ENCODE results near the gene MTX1. TPM values are rescaled to one million over a fixed set of nuclear protein-coding genes. Genes with fewer than 3 reads are reported as not detected.
"Not testable (repeated sequence)": the region's sequence is repeated elsewhere in the genome, so short reads cannot be mapped to it uniquely, and the experiment has no call there.

Gene MTX1
- total and polyA plus RNA-seq, 9 donors, result 15.6 to 35.4 (median 27.7) TPM

GRCh38 chr1:155193275-155193990 lies 15.1 kb upstream of the MTX1 start:
- WGBS, 3 donors, result 0 to 1% (median 0%) methylated on average over 38 of the region's 38 CpGs
- no peaks in the 10 kb centered on the region for H3K36me3 ChIP-seq
- H3K27ac ChIP-seq, result peak overlapping the region; percentile 82 to 95
- H3K4me1 ChIP-seq (ENCODE audit: insufficient read depth), result peaks cover 13% of the 10 kb centered on the region
- DNase-seq, result peak; percentile 86 to 95 (median 91)
- no peaks in the 10 kb centered on the region for H3K27me3 ChIP-seq
- no peaks in the 10 kb centered on the region for H3K9me3 ChIP-seq
- intact Hi-C loops (cut with DNase I), result loop anchor here in 1 of 4 donors (5.0 kb wide), 1 partner anchor 34 kb away; no protein-coding TSS in a partner anchor
- TF ChIP-seq EP300 (IDR thresholded peaks at IDR 0.05) (peak; percentile 74), POLR2A (IDR thresholded peaks at IDR 0.05) (peak; percentile 77)
- TF ChIP-seq, protein P1, sequence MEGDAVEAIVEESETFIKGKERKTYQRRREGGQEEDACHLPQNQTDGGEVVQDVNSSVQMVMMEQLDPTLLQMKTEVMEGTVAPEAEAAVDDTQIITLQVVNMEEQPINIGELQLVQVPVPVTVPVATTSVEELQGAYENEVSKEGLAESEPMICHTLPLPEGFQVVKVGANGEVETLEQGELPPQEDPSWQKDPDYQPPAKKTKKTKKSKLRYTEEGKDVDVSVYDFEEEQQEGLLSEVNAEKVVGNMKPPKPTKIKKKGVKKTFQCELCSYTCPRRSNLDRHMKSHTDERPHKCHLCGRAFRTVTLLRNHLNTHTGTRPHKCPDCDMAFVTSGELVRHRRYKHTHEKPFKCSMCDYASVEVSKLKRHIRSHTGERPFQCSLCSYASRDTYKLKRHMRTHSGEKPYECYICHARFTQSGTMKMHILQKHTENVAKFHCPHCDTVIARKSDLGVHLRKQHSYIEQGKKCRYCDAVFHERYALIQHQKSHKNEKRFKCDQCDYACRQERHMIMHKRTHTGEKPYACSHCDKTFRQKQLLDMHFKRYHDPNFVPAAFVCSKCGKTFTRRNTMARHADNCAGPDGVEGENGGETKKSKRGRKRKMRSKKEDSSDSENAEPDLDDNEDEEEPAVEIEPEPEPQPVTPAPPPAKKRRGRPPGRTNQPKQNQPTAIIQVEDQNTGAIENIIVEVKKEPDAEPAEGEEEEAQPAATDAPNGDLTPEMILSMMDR (IDR thresholded peaks at IDR 0.05), result peak; percentile 94 to 99 (median 95)
- H3K4me3 ChIP-seq, result peak overlapping the region; percentile 45

DNA sequence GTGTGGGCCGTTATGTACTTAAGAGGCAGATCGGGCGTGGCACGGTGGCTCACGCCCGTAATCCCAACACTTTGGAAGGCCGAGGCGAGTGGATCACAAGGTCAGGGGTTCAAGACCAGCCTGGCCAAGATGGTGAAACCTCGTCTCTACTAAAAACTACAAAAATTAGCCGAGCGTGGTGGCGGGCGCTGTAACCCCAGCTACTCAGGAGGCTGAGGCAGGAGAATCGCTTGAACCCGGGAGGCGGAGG lies 14.6 kb upstream of the MTX1 start:
- Histone ChIP-seq H3K27ac (peak overlapping the region; percentile 82 to 95), H3K4me3 (peak overlapping the region; percentile 45), H3K4me1 (ENCODE audit: insufficient read depth) (peaks cover 13% of the 10 kb centered on the region)
- intact Hi-C loops (cut with DNase I), result loop anchor here in 1 of 4 donors (5.0 kb wide), 1 partner anchor 33 kb away; no protein-coding TSS in a partner anchor
- H3K9me3 ChIP-seq, H3K27me3 ChIP-seq, DNase-seq, H3K36me3 ChIP-seq: not testable (repeated sequence)
- WGBS, 3 donors, result 3% methylated on average over 16 of the region's 16 CpGs

DNA sequence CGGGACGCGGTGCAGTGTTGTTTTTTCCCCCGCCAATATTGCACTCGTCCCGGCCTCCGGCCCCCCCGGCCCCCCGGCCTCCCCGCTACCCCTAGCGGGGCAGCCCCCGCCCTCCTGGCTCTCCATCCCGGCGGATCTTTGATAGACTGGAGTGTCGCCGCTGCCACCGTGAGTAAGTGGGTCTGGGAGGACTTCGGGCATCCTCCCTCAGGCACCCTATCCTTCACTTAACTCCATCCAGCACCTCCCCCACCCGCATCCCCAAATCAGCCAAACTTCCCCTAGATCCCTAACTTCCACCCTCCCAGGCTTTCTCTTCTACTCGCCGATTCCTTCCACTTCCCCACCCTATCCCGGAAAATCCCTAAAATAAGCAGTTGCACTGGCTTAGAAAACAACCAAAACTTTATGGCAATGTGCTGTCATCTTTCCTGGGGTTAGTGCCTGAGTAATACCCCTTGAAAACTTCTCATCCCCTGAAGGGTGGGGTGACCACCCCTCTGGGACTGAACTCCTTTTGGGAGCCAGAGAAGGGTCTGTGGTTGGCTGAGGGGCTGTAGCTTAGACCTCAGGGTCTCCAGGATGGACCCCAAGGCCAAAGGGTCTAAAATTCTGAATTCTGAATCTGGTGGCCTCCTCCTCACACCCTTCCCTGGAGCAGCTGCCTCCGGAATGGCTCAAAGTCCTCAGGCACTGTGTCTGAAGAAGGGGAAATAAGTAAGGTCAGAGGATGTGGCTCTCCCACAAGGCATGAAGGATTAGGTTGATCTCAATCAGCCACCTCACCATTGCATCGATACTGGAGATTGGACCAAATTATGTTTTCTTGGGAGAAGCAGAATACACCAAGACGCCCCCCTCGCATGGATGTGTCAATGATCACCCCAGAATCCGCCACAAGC lies 13.0 kb upstream of the MTX1 start:
- no peak for TF ChIP-seq EP300 (IDR thresholded peaks at IDR 0.05)
- TF ChIP-seq, protein P1 (IDR thresholded peaks at IDR 0.05), result no peak
- no peak for TF ChIP-seq POLR2A (IDR thresholded peaks at IDR 0.05)
- Histone ChIP-seq H3K4me3 (peak overlapping the region; percentile 45), H3K36me3 (no peaks in the 10 kb centered on the region), H3K27ac (peak overlapping the region; percentile 82 to 95), H3K4me1 (ENCODE audit: insufficient read depth) (peaks cover 13% of the 10 kb centered on the region), H3K27me3 (no peaks in the 10 kb centered on the region), H3K9me3 (no peaks in the 10 kb centered on the region)
- 15 to 16% (median 16%) methylated on average over 27 of the region's 27 CpGs for WGBS, 3 donors
- intact Hi-C loops (cut with DNase I), result no loop called here
- peak in 3 of 5 donors; percentile 31 to 57 (median 47) for DNase-seq

DNA sequence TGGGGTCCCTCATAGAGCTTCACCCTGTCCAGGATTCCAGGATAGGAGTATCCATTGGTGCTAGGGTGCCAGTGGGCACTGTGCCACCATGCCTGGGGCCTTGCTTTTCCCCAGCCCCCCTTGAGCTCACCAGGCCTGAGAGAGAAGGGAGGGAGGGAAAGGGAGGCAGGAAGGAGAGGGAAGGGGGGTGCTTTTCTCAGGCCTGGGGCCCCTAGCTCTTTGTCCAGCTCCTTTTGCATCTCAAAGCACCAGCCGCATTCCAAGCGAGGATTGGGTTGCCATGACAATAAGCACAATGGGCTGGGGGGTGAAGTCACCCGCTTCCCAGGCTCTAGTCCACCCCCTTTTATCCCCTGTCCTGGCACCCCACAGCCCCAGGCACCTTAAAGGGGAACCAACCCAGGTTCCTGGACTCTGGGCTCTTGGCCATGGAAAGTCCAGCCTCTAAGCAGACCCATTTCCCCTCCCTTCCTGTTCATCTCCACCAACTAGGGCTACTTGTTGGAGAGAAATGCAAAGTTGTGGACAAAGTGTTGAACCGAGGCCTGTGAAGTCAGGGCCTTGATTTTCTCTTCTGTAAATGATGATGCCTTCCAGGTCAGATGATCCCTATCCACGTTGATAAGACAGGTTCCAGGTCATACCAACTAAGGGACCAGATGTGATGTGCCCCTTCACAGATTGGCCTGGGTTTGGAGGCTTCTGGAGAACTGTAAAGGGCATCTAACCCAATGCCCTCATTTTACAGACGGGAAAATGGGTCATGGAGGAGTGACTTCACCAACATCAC lies 12.2 kb upstream of the MTX1 start:
- intact Hi-C loops (cut with DNase I), result no loop called here
- H3K9me3 ChIP-seq, result no peaks in the 10 kb centered on the region
- no peaks in the 10 kb centered on the region for H3K27me3 ChIP-seq
- TF ChIP-seq POLR2A (IDR thresholded peaks at IDR 0.05), result no peak
- no peak for TF ChIP-seq EP300 (IDR thresholded peaks at IDR 0.05)
- TF ChIP-seq, protein P1 (IDR thresholded peaks at IDR 0.05), result no peak
- no peak overlapping the region for H3K4me3 ChIP-seq
- H3K27ac ChIP-seq, result peak overlapping the region in 1 of 2 donors; percentile 82
- 72 to 87% (median 81%) methylated on average over 6 of the region's 6 CpGs for WGBS, 3 donors
- H3K4me1 ChIP-seq (ENCODE audit: insufficient read depth), result peaks cover 13% of the 10 kb centered on the region
- no peaks in the 10 kb centered on the region for H3K36me3 ChIP-seq
- DNase-seq, result peak in 2 of 5 donors; percentile 59 to 63

All from ovary (tissue), 9 donors.